Neural progenitor cell (in vitro differentiated cells): ENCODE measurements around the gene NCOR2. TPM values are rescaled to one million over a fixed set of nuclear protein-coding genes. Genes with fewer than 3 reads are reported as not detected.
A peak's percentile ranks its signal among the peaks of the same experiment; 100 is the strongest.

ENCODE experiments used
- DNase-seq: peaks from one replicate; pipeline ENCODE4 v3.0.0-alpha.2; 2016; ENCODE audit warnings: low spot score
- H2AFZ ChIP-seq: fragments of 200-600 bp; sonication (generic); replicated peaks from 2 replicates; pipeline ENCODE4 v1.6.1; 2016; ENCODE audit warnings: antibody characterized with exemption
- H3F3A ChIP-seq: fragments of 200-600 bp; sonication (generic); 2 replicates; pipeline ENCODE4 v1.6.1; 2016; ENCODE audit warnings: antibody characterized with exemption, low read depth
- H3K27ac ChIP-seq: fragments of 200-600 bp; sonication (generic); 2 replicates; pipeline ENCODE4 v1.5.1; 2016; ENCODE audit warnings: mild to moderate bottlenecking
- H3K27me3 ChIP-seq: fragments of 200-600 bp; sonication (generic); 2 replicates; pipeline ENCODE4 v1.6.1; 2016; ENCODE audit warnings: mild to moderate bottlenecking, moderate library complexity
- H3K36me3 ChIP-seq: fragments of 200-600 bp; sonication (generic); 2 replicates; pipeline ENCODE4 v1.5.1; 2016
- H3K4me1 ChIP-seq: fragments of 200-600 bp; sonication (generic); 2 replicates; pipeline ENCODE4 v1.6.1; 2016; ENCODE audit warnings: mixed run types
- H3K4me2 ChIP-seq: fragments of 200-600 bp; sonication (generic); 2 replicates; pipeline ENCODE4 v1.6.1; 2016
- H3K4me3 ChIP-seq: fragments of 200-600 bp; sonication (generic); 2 replicates; pipeline ENCODE4 v1.5.1; 2016
- H3K79me2 ChIP-seq: fragments of 200-600 bp; sonication (generic); 2 replicates; pipeline ENCODE4 v1.6.1; 2016; ENCODE audit warnings: low read depth
- H3K9ac ChIP-seq: fragments of 200-600 bp; sonication (generic); 2 replicates; pipeline ENCODE4 v1.6.1; 2016
- H3K9me3 ChIP-seq: fragments of 200-600 bp; sonication (generic); 2 replicates; pipeline ENCODE4 v1.5.1; 2016; ENCODE audit warnings: low read depth
- H4K20me1 ChIP-seq: fragments of 200-600 bp; sonication (generic); 2 replicates; pipeline ENCODE4 v1.6.1; 2016; ENCODE audit warnings: low read depth
- H3K27ac Mint-ChIP-seq: 3 replicates; pipeline ENCODE4 v1.8.0; 2021; ENCODE audit warnings: mixed read lengths
- H3K27me3 Mint-ChIP-seq: 2 replicates; pipeline ENCODE4 v1.8.0; 2022; ENCODE audit warnings: low read depth, mild to moderate bottlenecking, inconsistent platforms, moderate library complexity, mixed read lengths; ENCODE audit not compliant: insufficient read depth
- H3K36me3 Mint-ChIP-seq: 3 replicates; pipeline ENCODE4 v1.8.0; 2021; ENCODE audit warnings: mixed read lengths
- H3K4me1 Mint-ChIP-seq: 3 replicates; pipeline ENCODE4 v1.8.0; 2021; ENCODE audit warnings: mixed read lengths
- H3K4me3 Mint-ChIP-seq: 3 replicates; pipeline ENCODE4 v1.8.0; 2021; ENCODE audit warnings: mild to moderate bottlenecking, moderate library complexity, mixed read lengths
- H3K9me3 Mint-ChIP-seq: 3 replicates; pipeline ENCODE4 v1.8.0; 2020; ENCODE audit warnings: mixed read lengths
- EZH2 ChIP-seq: fragments of 200-600 bp; sonication (generic); IDR thresholded peaks from 2 replicates; pipeline ENCODE4 v1.6.1; 2017; ENCODE audit warnings: antibody characterized with exemption, mild to moderate bottlenecking, moderate library complexity
- EZH2phosphoT487 ChIP-seq: fragments of 200-600 bp; sonication (generic); IDR thresholded peaks from 2 replicates; pipeline ENCODE4 v1.6.1; 2017; ENCODE audit warnings: antibody characterized with exemption
- total RNA-seq: library from RNA; depleted of rRNA; stranded (reverse); fragments of >200 nt; gene quantifications from 2 replicates; pipeline ENCODE4 v1.2.3, GENCODE V29; 2015; ENCODE audit warnings: low replicate concordance
- TF ChIP-seq, protein P1 (sequence below): fragments of 200-600 bp; sonication (generic); IDR thresholded peaks from 2 replicates; pipeline ENCODE4 v1.5.1; 2017; ENCODE audit warnings: antibody characterized with exemption, mild to moderate bottlenecking

NCOR2 gene
- total RNA-seq, 1 donor from 2014 or later = 14.3 TPM

DNA sequence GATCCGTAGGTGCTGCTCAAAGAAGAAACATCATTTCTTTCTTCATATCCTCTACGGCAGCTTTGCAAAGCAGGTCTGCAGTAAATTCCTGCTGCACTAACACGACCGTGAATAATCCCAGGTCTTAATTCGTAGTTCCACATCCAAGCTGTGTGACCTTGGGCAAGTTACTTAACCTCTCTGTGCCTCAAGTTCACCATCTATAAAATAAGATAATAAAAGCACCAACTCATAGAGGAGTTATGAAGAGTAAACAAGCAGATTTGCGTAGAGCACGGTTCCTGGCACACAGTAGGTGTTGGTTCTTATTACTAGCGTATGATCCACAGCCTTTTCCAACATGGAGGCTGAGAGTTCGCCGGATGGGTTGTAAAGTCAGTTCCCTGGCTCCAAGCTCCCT lies 3.6 kb downstream of the NCOR2 start:
- no peak overlapping the region for H2AFZ ChIP-seq
- H3K4me3 Mint-ChIP-seq = peak overlapping the region; percentile 24
- DNase-seq = no peak
- H3K27me3 Mint-ChIP-seq = no peaks in the 10 kb centered on the region
- H3F3A ChIP-seq = peaks cover 41% of the 10 kb centered on the region
- no peak overlapping the region for H3K27ac ChIP-seq
- peak overlapping the region; percentile 98 for H3K4me2 ChIP-seq
- H3K4me1 Mint-ChIP-seq = peaks cover 55% of the 10 kb centered on the region
- H3K9ac ChIP-seq = no peak overlapping the region
- H3K4me1 ChIP-seq = peaks cover 31% of the 10 kb centered on the region
- no peak overlapping the region for H3K27ac Mint-ChIP-seq
- H3K36me3 Mint-ChIP-seq = no peaks in the 10 kb centered on the region
- peaks cover 80% of the 10 kb centered on the region for H4K20me1 ChIP-seq
- H3K27me3 ChIP-seq = no peaks in the 10 kb centered on the region
- H3K4me3 ChIP-seq = no peak overlapping the region
- no peaks in the 10 kb centered on the region for H3K36me3 ChIP-seq
- H3K9me3 ChIP-seq = no peaks in the 10 kb centered on the region
- peaks cover 84% of the 10 kb centered on the region for H3K79me2 ChIP-seq
- TF ChIP-seq, protein P1, sequence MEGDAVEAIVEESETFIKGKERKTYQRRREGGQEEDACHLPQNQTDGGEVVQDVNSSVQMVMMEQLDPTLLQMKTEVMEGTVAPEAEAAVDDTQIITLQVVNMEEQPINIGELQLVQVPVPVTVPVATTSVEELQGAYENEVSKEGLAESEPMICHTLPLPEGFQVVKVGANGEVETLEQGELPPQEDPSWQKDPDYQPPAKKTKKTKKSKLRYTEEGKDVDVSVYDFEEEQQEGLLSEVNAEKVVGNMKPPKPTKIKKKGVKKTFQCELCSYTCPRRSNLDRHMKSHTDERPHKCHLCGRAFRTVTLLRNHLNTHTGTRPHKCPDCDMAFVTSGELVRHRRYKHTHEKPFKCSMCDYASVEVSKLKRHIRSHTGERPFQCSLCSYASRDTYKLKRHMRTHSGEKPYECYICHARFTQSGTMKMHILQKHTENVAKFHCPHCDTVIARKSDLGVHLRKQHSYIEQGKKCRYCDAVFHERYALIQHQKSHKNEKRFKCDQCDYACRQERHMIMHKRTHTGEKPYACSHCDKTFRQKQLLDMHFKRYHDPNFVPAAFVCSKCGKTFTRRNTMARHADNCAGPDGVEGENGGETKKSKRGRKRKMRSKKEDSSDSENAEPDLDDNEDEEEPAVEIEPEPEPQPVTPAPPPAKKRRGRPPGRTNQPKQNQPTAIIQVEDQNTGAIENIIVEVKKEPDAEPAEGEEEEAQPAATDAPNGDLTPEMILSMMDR = no peak
- TF ChIP-seq EZH2 (no peak), EZH2phosphoT487 (no peak)
- no peaks in the 10 kb centered on the region for H3K9me3 Mint-ChIP-seq

DNA sequence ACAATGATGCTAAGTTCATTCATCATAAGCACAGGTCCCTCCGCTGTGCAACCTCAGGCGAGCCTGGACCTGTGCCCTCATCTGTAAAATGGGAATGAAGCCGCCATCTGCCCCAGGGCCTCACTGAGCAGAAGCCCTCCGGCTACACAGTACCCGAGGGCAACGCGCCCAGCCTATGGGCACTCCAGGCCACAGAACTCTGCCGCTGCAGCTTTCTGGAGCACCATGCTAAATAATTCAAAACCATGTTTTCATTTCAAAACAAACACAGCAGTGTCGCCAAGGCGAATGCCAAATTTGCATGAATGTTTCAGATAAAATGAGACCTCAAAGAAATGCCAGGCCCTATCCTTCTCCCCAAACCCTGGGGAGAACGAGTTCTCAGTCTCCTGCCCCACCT lies 4.0 kb downstream of the NCOR2 start:
- H2AFZ ChIP-seq = no peak overlapping the region
- no peak overlapping the region for H3K4me2 ChIP-seq
- H3K36me3 Mint-ChIP-seq = no peaks in the 10 kb centered on the region
- peaks cover 52% of the 10 kb centered on the region for H3K4me1 Mint-ChIP-seq
- no peaks in the 10 kb centered on the region for H3K9me3 ChIP-seq
- no peaks in the 10 kb centered on the region for H3K9me3 Mint-ChIP-seq
- no peak overlapping the region for H3K27ac Mint-ChIP-seq
- no peak overlapping the region for H3K9ac ChIP-seq
- no peaks in the 10 kb centered on the region for H3K27me3 ChIP-seq
- H3K4me1 ChIP-seq = peaks cover 27% of the 10 kb centered on the region
- H3K4me3 Mint-ChIP-seq = peak overlapping the region; percentile 13
- H3K79me2 ChIP-seq = peaks cover 88% of the 10 kb centered on the region
- no peak for DNase-seq
- H3K27ac ChIP-seq = no peak overlapping the region
- TF ChIP-seq, protein P1 = no peak
- TF ChIP-seq EZH2phosphoT487 = no peak
- no peak for TF ChIP-seq EZH2
- H4K20me1 ChIP-seq = peaks cover 84% of the 10 kb centered on the region
- no peaks in the 10 kb centered on the region for H3K36me3 ChIP-seq
- H3F3A ChIP-seq = peaks cover 38% of the 10 kb centered on the region
- no peak overlapping the region for H3K4me3 ChIP-seq
- no peaks in the 10 kb centered on the region for H3K27me3 Mint-ChIP-seq

GRCh38 chr12:124562796-124563181 lies 4.6 kb downstream of the NCOR2 start:
- Histone ChIP-seq H3K36me3 (no peaks in the 10 kb centered on the region), H3K27me3 (no peaks in the 10 kb centered on the region), H3K4me2 (no peak overlapping the region), H4K20me1 (peaks cover 91% of the 10 kb centered on the region), H3K4me1 (peaks cover 27% of the 10 kb centered on the region), H2AFZ (no peak overlapping the region), H3K79me2 (peaks cover 94% of the 10 kb centered on the region), H3F3A (peaks cover 40% of the 10 kb centered on the region), H3K9me3 (no peaks in the 10 kb centered on the region), H3K27ac (no peak overlapping the region), H3K4me3 (no peak overlapping the region), H3K9ac (no peak overlapping the region)
- H3K27me3 Mint-ChIP-seq = no peaks in the 10 kb centered on the region
- no peak overlapping the region for H3K4me3 Mint-ChIP-seq
- TF ChIP-seq EZH2phosphoT487 (no peak), EZH2 (no peak)
- TF ChIP-seq, protein P1 = no peak
- DNase-seq = no peak
- no peak overlapping the region for H3K27ac Mint-ChIP-seq
- H3K4me1 Mint-ChIP-seq = peaks cover 54% of the 10 kb centered on the region
- no peaks in the 10 kb centered on the region for H3K36me3 Mint-ChIP-seq
- H3K9me3 Mint-ChIP-seq = no peaks in the 10 kb centered on the region
